Kidney (tissue), 22 donors: ENCODE data around the gene CLEC4E. TPM values are rescaled to one million over a fixed set of nuclear protein-coding genes. Genes with fewer than 3 reads are reported as not detected.
"Not testable (repeated sequence)": the region's sequence is repeated elsewhere in the genome, so short reads cannot be mapped to it uniquely, and the experiment has no call there.

Experiments used
- DNase-seq, 5 donors: peaks; one replicate each; pipeline ENCODE4 v3.0.0-alpha.2; 2013 to 2020
- FAIRE-seq: peaks from 2 replicates; lab custom pipeline; 2012; peaks lifted over from hg19 to GRCh38; lab: Jason Lieb, UNC
- H3K27ac ChIP-seq, 2 donors: one replicate each; pipeline ENCODE4 v1.7.0; 2013; ENCODE audit warnings: low read depth in 2 of 2, low read length in 2 of 2, inconsistent platforms in 1 of 2
- H3K27me3 ChIP-seq: one replicate; pipeline ENCODE4 v1.7.1; 2013; ENCODE audit warnings: low read length, inconsistent platforms; ENCODE audit not compliant: control insufficient read depth, insufficient read depth
- H3K36me3 ChIP-seq, 3 donors: one replicate each; pipeline versions ENCODE4 v1.7.0 to v1.7.1; 2013; ENCODE audit warnings: low read length in 3 of 3, control low read depth in 1 of 3, inconsistent platforms in 1 of 3; ENCODE audit not compliant: insufficient read depth in 3 of 3, control insufficient read depth in 2 of 3
- H3K4me1 ChIP-seq, 3 donors: one replicate each; pipeline versions ENCODE4 v1.7.0 to v1.7.1; 2013; ENCODE audit warnings: low read length in 3 of 3, inconsistent platforms in 1 of 3, low read depth in 1 of 3; ENCODE audit not compliant: control insufficient read depth in 2 of 3, insufficient read depth in 2 of 3
- H3K4me3 ChIP-seq, 3 donors: one replicate each; pipeline versions ENCODE4 v1.7.0 to v1.8.1; 2013; ENCODE audit warnings: low read length in 3 of 3, control low read depth in 1 of 3, inconsistent platforms in 1 of 3
- H3K9ac ChIP-seq, 3 donors: one replicate each; pipeline versions ENCODE4 v1.7.0 to v1.7.1; 2013; ENCODE audit warnings: low read length in 3 of 3, control low read depth in 1 of 3, inconsistent platforms in 1 of 3
- H3K9me3 ChIP-seq, 3 donors: one replicate each; pipeline versions ENCODE4 v1.7.0 to v1.7.1; 2013; ENCODE audit warnings: low read length in 3 of 3, control low read depth in 1 of 3, inconsistent platforms in 1 of 3; ENCODE audit not compliant: control insufficient read depth in 2 of 3, insufficient read depth in 1 of 3
- intact Hi-C: fragments of 100-400 bp; cut with DNase I; formaldehyde crosslinking; loops from one replicate; pipeline ENCODE4 v1.11.1; 2022
- long read RNA-seq, 10 donors: library from polyadenylated mRNA in 1 of 10; unstranded in 1 of 10; transcript quantifications; one replicate each; pipeline ENCODE4 v2.0.0 and lab custom pipeline, GENCODE V29; 2021 to 2026
- polyA plus RNA-seq: library from polyadenylated mRNA; stranded (reverse); fragments of 350-450 nt; fragmentation: Illumina TruSeq; extraction: RNeasy Lipid Tissue Mini Kit (QIAGEN cat#74804); gene quantifications from one replicate; pipeline ENCODE4 v1.2.3, GENCODE V29; 2014; ENCODE audit warnings: low read depth, low replicate concordance; ENCODE audit not compliant: insufficient read depth
- total RNA-seq: library from RNA; stranded (reverse); fragmentation: NEBNext Ultra II Directional; extraction: Animal tissue kit (Norgen Biotek cat#: 25700); gene quantifications from one replicate; pipeline ENCODE4 v1.2.1, GENCODE V29; 2021
- TF ChIP-seq, protein P1 (sequence below): IDR thresholded peaks from 3 replicates; pipeline ENCODE4 v1.5.1; 2012; ENCODE audit warnings: mild to moderate bottlenecking, moderate library complexity, borderline replicate concordance; ENCODE audit not compliant: insufficient read depth; ENCODE audit errors: extremely low read depth
- donor health status: control.
- donor health status: control.
- donor health status: control.
- donor health status: control.
- donor health status: control.
- donor health status: DM: yes; HTN: yes; CAD: no.
- donor health status: Normal renal cell carcinoma (clear cell type).

Gene CLEC4E, protein sequence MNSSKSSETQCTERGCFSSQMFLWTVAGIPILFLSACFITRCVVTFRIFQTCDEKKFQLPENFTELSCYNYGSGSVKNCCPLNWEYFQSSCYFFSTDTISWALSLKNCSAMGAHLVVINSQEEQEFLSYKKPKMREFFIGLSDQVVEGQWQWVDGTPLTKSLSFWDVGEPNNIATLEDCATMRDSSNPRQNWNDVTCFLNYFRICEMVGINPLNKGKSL
- total RNA-seq (4.3 TPM), polyA plus RNA-seq (0.88 TPM)
- long read RNA-seq, donor 1 = 0 reads
- long read RNA-seq, donor 2 = 0 reads
- long read RNA-seq, donor 3 = 0 reads
- long read RNA-seq, donor 4 = 0 reads
- long read RNA-seq, donor 5 = 0 reads
- long read RNA-seq, donor 6 = 0 reads
- long read RNA-seq, donor 7, partial matches to known transcripts = 1 of 1 reads
- long read RNA-seq, donor 7, other reads (novel, unspliced or antisense) = 0 of 1 reads
- long read RNA-seq, donor 8 = 0 reads
- long read RNA-seq, donor 9 = 0 reads
- long read RNA-seq, donor 10 = 0 reads

DNA sequence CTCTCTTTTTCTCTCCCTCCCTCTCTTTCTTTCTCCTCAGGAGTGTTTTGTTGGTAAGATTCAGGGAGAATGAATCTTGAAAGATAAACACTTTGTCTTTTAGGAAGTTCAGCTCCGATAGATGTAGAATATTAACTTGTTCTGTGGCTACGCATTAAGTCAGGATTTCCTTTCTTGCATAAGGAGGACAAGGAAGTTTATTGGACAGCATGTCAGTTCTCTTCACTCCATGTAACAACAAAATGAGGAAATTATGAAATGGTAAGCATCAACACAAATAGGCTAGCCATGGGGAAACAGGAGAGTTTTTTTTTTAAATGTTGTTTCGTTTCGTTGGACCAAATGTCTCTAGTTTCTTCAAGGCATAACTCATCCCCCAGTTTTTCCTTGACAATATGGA is at the start of gene CLEC4E:
Gene CLEC4E, minus strand, starts transcription at position 75 of the 400 bp plus-strand sequence. CDS start 108 bp downstream, outside the sequence.
- H3K27me3 ChIP-seq, DNase-seq, H3K9me3 ChIP-seq, H3K4me1 ChIP-seq, H3K36me3 ChIP-seq, H3K4me3 ChIP-seq, H3K9ac ChIP-seq, H3K27ac ChIP-seq: not testable (repeated sequence)
- intact Hi-C loops = loop anchor here (10.0 kb wide), 1 partner anchor 504 kb away; no protein-coding TSS in a partner anchor
- FAIRE-seq = peak; percentile 38

DNA sequence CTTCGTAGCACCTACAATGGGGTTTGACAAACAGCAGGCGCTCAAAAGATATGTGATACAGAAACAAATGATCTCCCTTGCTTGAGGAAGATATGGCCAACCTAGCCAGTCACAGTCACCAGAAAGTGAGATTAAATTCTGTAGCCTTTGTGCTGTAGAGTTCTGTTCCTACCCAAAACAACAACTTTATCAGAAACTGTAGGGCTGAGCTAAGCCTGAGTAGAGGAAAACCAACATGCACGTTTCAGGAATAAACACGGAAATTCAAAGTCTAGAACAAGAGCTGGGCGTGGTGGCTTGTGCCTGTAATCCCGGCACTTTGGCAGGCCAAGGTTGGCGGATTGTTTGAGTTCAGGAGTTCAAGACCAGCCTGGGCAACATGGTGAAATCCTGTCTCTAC is 49.0 kb upstream of the CLEC4E start:
- H3K36me3 ChIP-seq = no peaks in the 10 kb centered on the region
- intact Hi-C loops = no loop called here
- DNase-seq (no peak), FAIRE-seq (no peak)
- no peaks in the 10 kb centered on the region for H3K4me1 ChIP-seq
- H3K27ac ChIP-seq = no peak overlapping the region
- H3K9me3 ChIP-seq = no peaks in the 10 kb centered on the region
- H3K4me3 ChIP-seq = no peak overlapping the region
- H3K9ac ChIP-seq = no peak overlapping the region
- H3K27me3 ChIP-seq = no peaks in the 10 kb centered on the region
- TF ChIP-seq, protein P1, sequence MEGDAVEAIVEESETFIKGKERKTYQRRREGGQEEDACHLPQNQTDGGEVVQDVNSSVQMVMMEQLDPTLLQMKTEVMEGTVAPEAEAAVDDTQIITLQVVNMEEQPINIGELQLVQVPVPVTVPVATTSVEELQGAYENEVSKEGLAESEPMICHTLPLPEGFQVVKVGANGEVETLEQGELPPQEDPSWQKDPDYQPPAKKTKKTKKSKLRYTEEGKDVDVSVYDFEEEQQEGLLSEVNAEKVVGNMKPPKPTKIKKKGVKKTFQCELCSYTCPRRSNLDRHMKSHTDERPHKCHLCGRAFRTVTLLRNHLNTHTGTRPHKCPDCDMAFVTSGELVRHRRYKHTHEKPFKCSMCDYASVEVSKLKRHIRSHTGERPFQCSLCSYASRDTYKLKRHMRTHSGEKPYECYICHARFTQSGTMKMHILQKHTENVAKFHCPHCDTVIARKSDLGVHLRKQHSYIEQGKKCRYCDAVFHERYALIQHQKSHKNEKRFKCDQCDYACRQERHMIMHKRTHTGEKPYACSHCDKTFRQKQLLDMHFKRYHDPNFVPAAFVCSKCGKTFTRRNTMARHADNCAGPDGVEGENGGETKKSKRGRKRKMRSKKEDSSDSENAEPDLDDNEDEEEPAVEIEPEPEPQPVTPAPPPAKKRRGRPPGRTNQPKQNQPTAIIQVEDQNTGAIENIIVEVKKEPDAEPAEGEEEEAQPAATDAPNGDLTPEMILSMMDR = no peak

DNA sequence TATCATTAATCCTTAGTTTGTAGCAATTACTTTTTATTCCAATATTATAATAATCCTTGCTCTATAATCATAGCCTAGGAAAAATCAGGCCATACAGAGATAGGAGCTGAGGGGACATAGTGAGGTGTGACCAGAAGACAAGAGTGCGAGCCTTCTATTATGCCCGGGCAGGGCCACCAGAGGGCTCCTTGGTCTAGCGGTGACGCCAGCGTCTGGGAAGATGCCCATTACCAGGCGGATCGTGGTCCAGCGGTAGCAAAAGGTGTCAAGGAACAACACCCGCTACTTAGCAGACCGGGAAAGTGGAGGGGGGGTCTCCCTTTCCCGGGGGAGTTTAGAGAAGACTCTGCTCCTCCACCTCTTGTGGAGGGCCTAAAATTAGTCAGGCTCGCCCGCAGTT is 43.8 kb upstream of the CLEC4E start:
- H3K27me3 ChIP-seq, H3K9ac ChIP-seq, FAIRE-seq, DNase-seq, H3K27ac ChIP-seq, H3K4me1 ChIP-seq, H3K4me3 ChIP-seq, H3K36me3 ChIP-seq, H3K9me3 ChIP-seq, intact Hi-C loops: not testable (repeated sequence)

DNA sequence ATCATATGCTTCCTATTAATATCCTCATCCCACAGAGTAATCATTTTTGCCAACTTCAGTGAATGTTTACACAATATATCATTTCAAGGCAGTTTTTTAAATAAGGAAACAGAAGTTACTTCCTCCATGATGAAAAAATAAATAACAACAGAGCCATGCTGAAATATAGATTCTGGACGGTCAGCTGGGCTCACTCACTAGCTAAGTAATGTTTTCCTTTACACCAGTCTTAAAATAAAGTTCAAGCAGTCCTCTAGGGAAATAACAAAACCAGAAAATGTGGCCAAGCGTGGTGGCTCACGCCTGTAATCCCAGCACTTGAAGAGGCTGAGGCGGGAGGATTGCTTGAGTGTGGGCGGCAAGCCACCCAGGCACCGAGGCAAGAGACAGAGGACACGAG is 43.3 kb upstream of the CLEC4E start:
- no peak for FAIRE-seq

More for the DNA sequence above, 43.3 kb upstream of the CLEC4E start:
- Histone ChIP-seq H3K9me3 (no peaks in the 10 kb centered on the region), H3K4me1 (no peaks in the 10 kb centered on the region), H3K27ac (no peak overlapping the region), H3K27me3 (no peaks in the 10 kb centered on the region), H3K36me3 (no peaks in the 10 kb centered on the region), H3K4me3 (no peak overlapping the region), H3K9ac (no peak overlapping the region)
- intact Hi-C loops = no loop called here
- TF ChIP-seq, protein P1 = no peak
- DNase-seq = peak in 2 of 5 donors; percentile 19 to 47
